GM19395 (cell line): ENCODE results near the gene STAMBP.
"Not testable (repeated sequence)": the region's sequence is repeated elsewhere in the genome, so short reads cannot be mapped to it uniquely, and the experiment has no call there.

Source experiments
- ATAC-seq: cut with Tn5 transposase; IDR thresholded peaks from one replicate; pipeline ENCODE4 v1.9.1; 2021; ENCODE audit warnings: mild to moderate bottlenecking, moderate library complexity; ENCODE audit not compliant: unreplicated experiment

Gene STAMBP

GRCh38 chr2:73836141-73836943 lies 7.6 kb downstream of the STAMBP start:
- ATAC-seq = no peak

GRCh38 chr2:73837847-73838585 lies 9.3 kb downstream of the STAMBP start:
- ATAC-seq = no peak

GRCh38 chr2:73838889-73839534 lies 10.3 kb downstream of the STAMBP start:
- ATAC-seq = no peak

GRCh38 chr2:73839653-73840411 lies 11.1 kb downstream of the STAMBP start:
- no peak for ATAC-seq

GRCh38 chr2:73841912-73842738 lies 13.4 kb downstream of the STAMBP start:
- no peak for ATAC-seq

GRCh38 chr2:73842739-73843019 lies 13.9 kb downstream of the STAMBP start:
- no peak for ATAC-seq

- ATAC-seq = no peak
These were observed 15.3 kb downstream of the STAMBP start for GRCh38 chr2:73844087-73844486.

- ATAC-seq = no peak
These were observed 21.2 kb downstream of the STAMBP start for GRCh38 chr2:73850009-73850408.

GRCh38 chr2:73851274-73851673 lies 22.5 kb downstream of the STAMBP start:
- ATAC-seq = no peak

GRCh38 chr2:73852020-73852419 lies 23.3 kb downstream of the STAMBP start:
- ATAC-seq = no peak

- ATAC-seq = no peak
These were observed 26.8 kb downstream of the STAMBP start for GRCh38 chr2:73855526-73855925.

- ATAC-seq = no peak
These were observed 27.5 kb downstream of the STAMBP start for GRCh38 chr2:73856214-73856613.

- ATAC-seq = no peak
These were observed 31.2 kb downstream of the STAMBP start for GRCh38 chr2:73859721-73860586.

- ATAC-seq = no peak
These were observed 34.2 kb downstream of the STAMBP start for GRCh38 chr2:73862987-73863386.

GRCh38 chr2:73868204-73868978 lies 39.6 kb downstream of the STAMBP start:
- ATAC-seq = no peak

- no peak for ATAC-seq
These were observed 41.3 kb downstream of the STAMBP start for GRCh38 chr2:73870084-73870483.

GRCh38 chr2:73877071-73877802 lies 48.5 kb downstream of the STAMBP start:
- ATAC-seq = peak; percentile 60

- not testable (repeated sequence) for ATAC-seq
These were observed 49.2 kb downstream of the STAMBP start for GRCh38 chr2:73877984-73878383.
